GM21367 (cell line): ENCODE measurements around the gene TRIM15.
"Not testable (repeated sequence)": the region's sequence is repeated elsewhere in the genome, so short reads cannot be mapped to it uniquely, and the experiment has no call there.

ENCODE experiments used
- ATAC-seq: cut with Tn5 transposase; IDR thresholded peaks from one replicate; pipeline ENCODE4 v1.9.1; 2021; ENCODE audit not compliant: unreplicated experiment

TRIM15 gene

GRCh38 chr6:30163090-30163917 is at the start of gene TRIM15:
Gene TRIM15 (plus strand): TSS chr6:30163546. CDS start chr6:30163685, 139 bp downstream.
- ATAC-seq: no peak

GRCh38 chr6:30113841-30114240 is 49.5 kb upstream of the TRIM15 start:
- ATAC-seq: no peak

- no peak for ATAC-seq
These were observed 46.6 kb upstream of the TRIM15 start for GRCh38 chr6:30116724-30117123.

- not testable (repeated sequence) for ATAC-seq
These were observed 44.7 kb upstream of the TRIM15 start for GRCh38 chr6:30118691-30119090.

GRCh38 chr6:30121446-30122366 is 41.6 kb upstream of the TRIM15 start:
- no peak for ATAC-seq

GRCh38 chr6:30122515-30122914 is 40.8 kb upstream of the TRIM15 start:
- ATAC-seq: no peak

GRCh38 chr6:30127238-30128093 is 35.9 kb upstream of the TRIM15 start:
- no peak for ATAC-seq

GRCh38 chr6:30129265-30130178 is 33.8 kb upstream of the TRIM15 start:
- no peak for ATAC-seq

GRCh38 chr6:30130179-30130679 is 33.1 kb upstream of the TRIM15 start:
- no peak for ATAC-seq

- peak; percentile 71 for ATAC-seq
These were observed 32.2 kb upstream of the TRIM15 start for GRCh38 chr6:30130887-30131862.

- no peak for ATAC-seq
These were observed 31.3 kb upstream of the TRIM15 start for GRCh38 chr6:30131947-30132497.

GRCh38 chr6:30135147-30135546 is 28.2 kb upstream of the TRIM15 start:
- no peak for ATAC-seq

- ATAC-seq: no peak
These were observed 27.6 kb upstream of the TRIM15 start, which contains the start of gene TRIM40 for GRCh38 chr6:30135757-30136156. Gene TRIM40 (plus strand): TSS chr6:30136140. CDS start chr6:30137037, 897 bp downstream.

GRCh38 chr6:30136570-30137286 is 26.6 kb upstream of the TRIM15 start:
- ATAC-seq: no peak

- not testable (repeated sequence) for ATAC-seq
These were observed 23.1 kb upstream of the TRIM15 start for GRCh38 chr6:30140240-30140639.

GRCh38 chr6:30142665-30143064 is 20.7 kb upstream of the TRIM15 start:
- ATAC-seq: no peak

- ATAC-seq: no peak
These were observed 19.6 kb upstream of the TRIM15 start for GRCh38 chr6:30143780-30144179.
